Loucy (cell line): ENCODE results near the gene FLII.

Experiments used
- CTCF ChIP-seq: fragments of 200-600 bp; sonication (generic); conservative IDR thresholded peaks from 2 replicates; pipeline ENCODE4 v1.5.1; 2014; ENCODE audit warnings: mild to moderate bottlenecking, antibody characterized with exemption, low read length
- EZH2phosphoT487 ChIP-seq: fragments of 200-600 bp; IDR thresholded peaks from 2 replicates; pipeline ENCODE4 v1.6.1; 2018; ENCODE audit warnings: antibody characterized with exemption, mild to moderate bottlenecking, moderate library complexity, borderline replicate concordance

- TF ChIP-seq CTCF (no peak), EZH2phosphoT487 (no peak)
These were observed 27.4 kb downstream of the FLII start for GRCh38 chr17:18231164-18231563.
